ENCODE data around the gene CGB1. TPM values are rescaled to one million over a fixed set of nuclear protein-coding genes. Genes with fewer than 3 reads are reported as not detected.
A peak's percentile ranks its signal among the peaks of the same experiment; 100 is the strongest.

The CGB1 gene
- total and polyA plus RNA-seq, 9 of the 15 experiments (the other 6 are each of a cell fraction or from before 2014, with no cell fraction given): not detected

GRCh38 chr19:48993175-48994034, 43.3 kb downstream of the CGB1 start, which contains the start of the genes GYS1 and RUVBL2 (continued):
- TF ChIP-seq GTF2B (IDR thresholded peaks at IDR 0.05; ENCODE audit: extremely low read depth, insufficient read length) (no peak), HCFC1 (IDR thresholded peaks at IDR 0.05; ENCODE audit: low read depth, low read length) (peak; percentile 81), POU5F1 (IDR thresholded peaks at IDR 0.05; ENCODE audit: borderline replicate concordance, low read depth, low read length, partially characterized antibody) (no peak), PREB (CRISPR knock-in tag; IDR thresholded peaks at IDR 0.05) (no peak), DMBX1 (CRISPR knock-in tag; IDR thresholded peaks at IDR 0.05; ENCODE audit: borderline replicate concordance) (no peak), GATAD2A (IDR thresholded peaks at IDR 0.05) (peak; percentile 98), KDM1A (IDR thresholded peaks at IDR 0.05) (no peak), SAP30 (IDR thresholded peaks at IDR 0.05; ENCODE audit: borderline replicate concordance, insufficient read depth, low read depth, low read length, poor library complexity, severe bottlenecking) (no peak), ZFX (CRISPR knock-in tag; IDR thresholded peaks at IDR 0.05) (no peak; the same call in none of the 2 replicates), HMG20B (CRISPR knock-in tag; IDR thresholded peaks at IDR 0.05) (no peak), ZNF324 (CRISPR knock-in tag; IDR thresholded peaks at IDR 0.05) (no peak), RBBP5 (IDR thresholded peaks at IDR 0.05; ENCODE audit: borderline replicate concordance, insufficient read depth, low read length, poor library complexity, severe bottlenecking) (peak; percentile 53), SMAD2 (IDR thresholded peaks at IDR 0.05; ENCODE audit: low read depth, low read length) (no peak), GTF2F1 (IDR thresholded peaks at IDR 0.05; ENCODE audit: low read depth, low read length) (peak; percentile 40; the same call in 1 of the 2 replicates), E2F8 (IDR thresholded peaks at IDR 0.05; ENCODE audit: low read depth, partially characterized antibody) (peak; percentile 58), PTTG1 (tag; IDR thresholded peaks at IDR 0.05; ENCODE audit: low read depth) (no peak), ZNF12 (CRISPR knock-in tag; IDR thresholded peaks at IDR 0.05) (0 out of 2 replicates have a peak, but pooled peaks have one; percentile 8), SRSF3 (IDR thresholded peaks at IDR 0.05; ENCODE audit: insufficient read depth, low read length) (no peak), CBX5 (IDR thresholded peaks at IDR 0.05; ENCODE audit: borderline replicate concordance, low read depth) (no peak), SIRT6 (IDR thresholded peaks at IDR 0.05; ENCODE audit: low read depth, low read length) (no peak), ZNF282 (CRISPR knock-in tag; IDR thresholded peaks at IDR 0.05) (no peak), ZFPM2 (CRISPR knock-in tag; IDR thresholded peaks at IDR 0.05) (no peak), HIVEP1 (CRISPR knock-in tag; IDR thresholded peaks at IDR 0.05) (no peak), CTBP1 (IDR thresholded peaks at IDR 0.05; ENCODE audit: borderline replicate concordance) (peak; percentile 65; the same call in 1 of the 2 replicates)

All from K562 (cell line).